ENCODE results near the gene CDK14. TPM values are rescaled to one million over a fixed set of nuclear protein-coding genes. Genes with fewer than 3 reads are reported as not detected.

CDK14 gene
- total RNA-seq, 1 donor from 2014 or later = 1.6 TPM

GRCh38 chr7:90824386-90825307 is 228.5 kb downstream of the CDK14 start:
- H3K27me3 Mint-ChIP-seq (ENCODE audit: insufficient read depth) = peaks cover 3% of the 10 kb centered on the region
- no peak for DNase-seq (ENCODE audit: low spot score)
- no peaks in the 10 kb centered on the region for H3K4me1 Mint-ChIP-seq (ENCODE audit: low read depth)
- no peak overlapping the region for H3K27ac Mint-ChIP-seq
- H3K36me3 Mint-ChIP-seq (ENCODE audit: low read depth) = no peaks in the 10 kb centered on the region
- intact Hi-C loops (cut with micrococcal nuclease) = no loop called here
- peaks cover 13% of the 10 kb centered on the region for H3K9me3 Mint-ChIP-seq
- H3K4me3 Mint-ChIP-seq = no peak overlapping the region

GRCh38 chr7:90825779-90826178 is 229.7 kb downstream of the CDK14 start:
- Mint-ChIP-seq H3K36me3 (ENCODE audit: low read depth) (no peaks in the 10 kb centered on the region), H3K9me3 (peaks cover 17% of the 10 kb centered on the region), H3K27me3 (ENCODE audit: insufficient read depth) (peaks cover 3% of the 10 kb centered on the region), H3K4me3 (no peak overlapping the region), H3K27ac (no peak overlapping the region), H3K4me1 (ENCODE audit: low read depth) (no peaks in the 10 kb centered on the region)
- intact Hi-C loops (cut with micrococcal nuclease) = no loop called here
- DNase-seq (ENCODE audit: low spot score) = no peak

- H3K9me3 Mint-ChIP-seq = peaks cover 14% of the 10 kb centered on the region
- DNase-seq (ENCODE audit: low spot score) = no peak
- no peaks in the 10 kb centered on the region for H3K36me3 Mint-ChIP-seq (ENCODE audit: low read depth)
- H3K4me1 Mint-ChIP-seq (ENCODE audit: low read depth) = no peaks in the 10 kb centered on the region
- intact Hi-C loops (cut with micrococcal nuclease) = no loop called here
- H3K4me3 Mint-ChIP-seq = no peak overlapping the region
- H3K27ac Mint-ChIP-seq = no peak overlapping the region
- no peaks in the 10 kb centered on the region for H3K27me3 Mint-ChIP-seq (ENCODE audit: insufficient read depth)
Measured at GRCh38 chr7:90828601-90829000, 232.5 kb downstream of the CDK14 start.

- H3K27ac Mint-ChIP-seq = no peak overlapping the region
- intact Hi-C loops (cut with micrococcal nuclease) = no loop called here
- no peak for DNase-seq (ENCODE audit: low spot score)
- peaks cover 14% of the 10 kb centered on the region for H3K9me3 Mint-ChIP-seq
- no peaks in the 10 kb centered on the region for H3K36me3 Mint-ChIP-seq (ENCODE audit: low read depth)
- H3K4me1 Mint-ChIP-seq (ENCODE audit: low read depth) = no peaks in the 10 kb centered on the region
- H3K27me3 Mint-ChIP-seq (ENCODE audit: insufficient read depth) = no peaks in the 10 kb centered on the region
- H3K4me3 Mint-ChIP-seq = no peak overlapping the region
Measured at GRCh38 chr7:90830308-90830707, 234.2 kb downstream of the CDK14 start.

- intact Hi-C loops (cut with micrococcal nuclease) = no loop called here
- Mint-ChIP-seq H3K36me3 (ENCODE audit: low read depth) (no peaks in the 10 kb centered on the region), H3K27me3 (ENCODE audit: insufficient read depth) (no peaks in the 10 kb centered on the region)
Measured at GRCh38 chr7:90832726-90833125, 236.6 kb downstream of the CDK14 start.

GRCh38 chr7:90833443-90833842 is 237.3 kb downstream of the CDK14 start:
- no peak overlapping the region for H3K27ac Mint-ChIP-seq
- no peaks in the 10 kb centered on the region for H3K36me3 Mint-ChIP-seq (ENCODE audit: low read depth)
- H3K27me3 Mint-ChIP-seq (ENCODE audit: insufficient read depth) = no peaks in the 10 kb centered on the region
- no peak overlapping the region for H3K4me3 Mint-ChIP-seq
- no peaks in the 10 kb centered on the region for H3K4me1 Mint-ChIP-seq (ENCODE audit: low read depth)
- DNase-seq (ENCODE audit: low spot score) = no peak
- intact Hi-C loops (cut with micrococcal nuclease) = no loop called here
- H3K9me3 Mint-ChIP-seq = peaks cover 13% of the 10 kb centered on the region

More at GRCh38 chr7:90832726-90833125, 236.6 kb downstream of the CDK14 start:
- peaks cover 14% of the 10 kb centered on the region for H3K9me3 Mint-ChIP-seq
- no peak for DNase-seq (ENCODE audit: low spot score)
- H3K4me3 Mint-ChIP-seq = no peak overlapping the region
- H3K4me1 Mint-ChIP-seq (ENCODE audit: low read depth) = no peaks in the 10 kb centered on the region
- H3K27ac Mint-ChIP-seq = no peak overlapping the region

- DNase-seq (ENCODE audit: low spot score) = no peak
- Mint-ChIP-seq H3K27ac (no peak overlapping the region), H3K4me1 (ENCODE audit: low read depth) (no peaks in the 10 kb centered on the region), H3K27me3 (ENCODE audit: insufficient read depth) (no peaks in the 10 kb centered on the region), H3K36me3 (ENCODE audit: low read depth) (no peaks in the 10 kb centered on the region), H3K4me3 (no peak overlapping the region), H3K9me3 (peaks cover 13% of the 10 kb centered on the region)
- intact Hi-C loops (cut with micrococcal nuclease) = no loop called here
Measured at GRCh38 chr7:90834771-90835170, 238.7 kb downstream of the CDK14 start.

GRCh38 chr7:90835861-90836260 is 239.7 kb downstream of the CDK14 start:
- intact Hi-C loops (cut with micrococcal nuclease) = no loop called here
- Mint-ChIP-seq H3K27me3 (ENCODE audit: insufficient read depth) (no peaks in the 10 kb centered on the region), H3K4me1 (ENCODE audit: low read depth) (no peaks in the 10 kb centered on the region), H3K36me3 (ENCODE audit: low read depth) (no peaks in the 10 kb centered on the region), H3K4me3 (no peak overlapping the region), H3K9me3 (peaks cover 9% of the 10 kb centered on the region), H3K27ac (no peak overlapping the region)
- DNase-seq (ENCODE audit: low spot score) = no peak

GRCh38 chr7:90836937-90837336 is 240.8 kb downstream of the CDK14 start:
- no peaks in the 10 kb centered on the region for H3K4me1 Mint-ChIP-seq (ENCODE audit: low read depth)
- H3K9me3 Mint-ChIP-seq = peaks cover 9% of the 10 kb centered on the region
- H3K4me3 Mint-ChIP-seq = no peak overlapping the region
- no peak overlapping the region for H3K27ac Mint-ChIP-seq
- H3K36me3 Mint-ChIP-seq (ENCODE audit: low read depth) = no peaks in the 10 kb centered on the region
- intact Hi-C loops (cut with micrococcal nuclease) = no loop called here
- no peaks in the 10 kb centered on the region for H3K27me3 Mint-ChIP-seq (ENCODE audit: insufficient read depth)
- no peak for DNase-seq (ENCODE audit: low spot score)

- H3K4me3 Mint-ChIP-seq = no peak overlapping the region
- H3K27me3 Mint-ChIP-seq (ENCODE audit: insufficient read depth) = no peaks in the 10 kb centered on the region
- no peak overlapping the region for H3K27ac Mint-ChIP-seq
- intact Hi-C loops (cut with micrococcal nuclease) = no loop called here
- peaks cover 9% of the 10 kb centered on the region for H3K9me3 Mint-ChIP-seq
- no peaks in the 10 kb centered on the region for H3K4me1 Mint-ChIP-seq (ENCODE audit: low read depth)
- no peaks in the 10 kb centered on the region for H3K36me3 Mint-ChIP-seq (ENCODE audit: low read depth)
- no peak for DNase-seq (ENCODE audit: low spot score)
Measured at GRCh38 chr7:90838799-90839198, 242.7 kb downstream of the CDK14 start.

GRCh38 chr7:90839316-90839715 is 243.2 kb downstream of the CDK14 start:
- Mint-ChIP-seq H3K9me3 (peaks cover 9% of the 10 kb centered on the region), H3K36me3 (ENCODE audit: low read depth) (no peaks in the 10 kb centered on the region), H3K27ac (no peak overlapping the region), H3K4me1 (ENCODE audit: low read depth) (no peaks in the 10 kb centered on the region), H3K4me3 (no peak overlapping the region), H3K27me3 (ENCODE audit: insufficient read depth) (no peaks in the 10 kb centered on the region)
- DNase-seq (ENCODE audit: low spot score) = no peak
- intact Hi-C loops (cut with micrococcal nuclease) = no loop called here

GRCh38 chr7:90839727-90840291 is 243.7 kb downstream of the CDK14 start:
- H3K9me3 Mint-ChIP-seq = peaks cover 9% of the 10 kb centered on the region
- H3K4me1 Mint-ChIP-seq (ENCODE audit: low read depth) = no peaks in the 10 kb centered on the region
- no peak overlapping the region for H3K27ac Mint-ChIP-seq
- no peaks in the 10 kb centered on the region for H3K36me3 Mint-ChIP-seq (ENCODE audit: low read depth)
- H3K4me3 Mint-ChIP-seq = no peak overlapping the region
- no peaks in the 10 kb centered on the region for H3K27me3 Mint-ChIP-seq (ENCODE audit: insufficient read depth)
- DNase-seq (ENCODE audit: low spot score) = no peak
- intact Hi-C loops (cut with micrococcal nuclease) = no loop called here

GRCh38 chr7:90841759-90842429 is 245.8 kb downstream of the CDK14 start:
- Mint-ChIP-seq H3K36me3 (ENCODE audit: low read depth) (no peaks in the 10 kb centered on the region), H3K27me3 (ENCODE audit: insufficient read depth) (no peaks in the 10 kb centered on the region), H3K9me3 (peaks cover 9% of the 10 kb centered on the region), H3K4me1 (ENCODE audit: low read depth) (no peaks in the 10 kb centered on the region), H3K4me3 (no peak overlapping the region), H3K27ac (no peak overlapping the region)
- DNase-seq (ENCODE audit: low spot score) = no peak
- intact Hi-C loops (cut with micrococcal nuclease) = no loop called here

All from activated T-helper 1 cell treated with anti-CD3 and anti-CD28 coated beads, Interleukin-12 subunit alpha, Interleukin-12 subunit beta, Interleukin-2, Interleukin-4 antibody, amounts not matched to agents 30 ng/mL and 10 ng/mL and 1 ng/mL, durations not matched to agents 14 hours and 24 hours and 36 hours (primary cell).